ENCODE results near the gene NR1I3. TPM values are rescaled to one million over a fixed set of nuclear protein-coding genes. Genes with fewer than 3 reads are reported as not detected.

NR1I3 gene
- total and polyA plus RNA-seq, 2 donors (not counting 1 experiment from before 2014, with no cell fraction given): not detected

- Mint-ChIP-seq H3K4me1 (peaks cover 46% of the 10 kb centered on the region), H3K4me3 (no peak overlapping the region), H3K27ac (peak overlapping the region; percentile 50), H3K9me3 (ENCODE audit: insufficient read depth) (no peaks in the 10 kb centered on the region), H3K27me3 (no peaks in the 10 kb centered on the region)
- H3K36me3 ChIP-seq (replicated peaks in 1 of 2; ENCODE audit: control extremely low read depth in 1 of 2, control insufficient read depth in 1 of 2, extremely low read depth in 1 of 2, insufficient read depth in 2 of 2, low read length in 1 of 2): no peaks in the 10 kb centered on the region
- no peak overlapping the region for H2AFZ ChIP-seq (ENCODE audit: insufficient read depth, low read depth, low read length, poor library complexity, severe bottlenecking)
- no peak overlapping the region for H3K4me3 ChIP-seq (ENCODE audit: control extremely low read depth in 1 of 5, extremely low read depth in 1 of 5, insufficient read depth in 1 of 5, low read depth in 2 of 5, low read length in 4 of 5)
- H3K27ac ChIP-seq (ENCODE audit: low read length in 2 of 2): no peak overlapping the region
- TF ChIP-seq EZH2 (IDR thresholded peaks at IDR 0.05; ENCODE audit: borderline replicate concordance, insufficient read depth, low read depth, low read length, poor library complexity, severe bottlenecking) (no peak), CTCF (IDR thresholded peaks at IDR 0.05) (no peak)
- WGBS (ENCODE audit: insufficient coverage): 100% methylated on average over 6 of the region's 7 CpGs
- H3K79me2 ChIP-seq (ENCODE audit: control insufficient read depth, insufficient read depth, low read length): peaks cover 20% of the 10 kb centered on the region
- peaks cover 40 to 56% of the 10 kb centered on the region in 2 donors for H3K4me1 ChIP-seq (ENCODE audit: control insufficient read depth in 2 of 2, insufficient read depth in 2 of 2, low read length in 2 of 2)
- POLR2A ChIA-PET: no interaction called here
- H4K20me1 ChIP-seq (ENCODE audit: control insufficient read depth, insufficient read depth, low read length, poor library complexity, severe bottlenecking): no peaks in the 10 kb centered on the region
- no peak overlapping the region for H3K9ac ChIP-seq (ENCODE audit: low read length)
- intact Hi-C loops (cut with micrococcal nuclease): no loop called here
- no peak for ATAC-seq (ENCODE audit: low read depth)
- CTCF ChIA-PET: interaction anchor here (2.1 to 2.3 kb wide), 3 partner anchors 10 to 29 kb away, joined by 5 to 13 read pairs (median 6); no protein-coding TSS in a partner anchor
- H3K9me3 ChIP-seq (ENCODE audit: control extremely low read depth in 1 of 3, control insufficient read depth in 2 of 3, insufficient read depth in 1 of 3, low read length in 2 of 3): no peaks in the 10 kb centered on the region
- no peak overlapping the region for H3K4me2 ChIP-seq (replicated peaks; ENCODE audit: low read depth, low read length, poor library complexity, severe bottlenecking)
- DNase-seq: no peak
- no peaks in the 10 kb centered on the region for H3K27me3 ChIP-seq (replicated peaks in 1 of 4; ENCODE audit: control extremely low read depth in 1 of 4, control insufficient read depth in 3 of 4, insufficient read depth in 4 of 4, low read length in 3 of 4)
Measured at GRCh38 chr1:161196111-161196510, 41.9 kb downstream of the NR1I3 start.

GRCh38 chr1:161195171-161195570 lies 42.8 kb downstream of the NR1I3 start:
- Histone ChIP-seq H3K9ac (ENCODE audit: low read length) (no peak overlapping the region), H3K9me3 (ENCODE audit: control extremely low read depth in 1 of 3, control insufficient read depth in 2 of 3, insufficient read depth in 1 of 3, low read length in 2 of 3) (no peaks in the 10 kb centered on the region), H3K4me3 (ENCODE audit: control extremely low read depth in 1 of 5, extremely low read depth in 1 of 5, insufficient read depth in 1 of 5, low read depth in 2 of 5, low read length in 4 of 5) (no peak overlapping the region), H3K36me3 (replicated peaks in 1 of 2; ENCODE audit: control extremely low read depth in 1 of 2, control insufficient read depth in 1 of 2, extremely low read depth in 1 of 2, insufficient read depth in 2 of 2, low read length in 1 of 2) (no peaks in the 10 kb centered on the region), H3K4me1 (ENCODE audit: control insufficient read depth in 2 of 2, insufficient read depth in 2 of 2, low read length in 2 of 2) (peaks cover 40 to 53% of the 10 kb centered on the region in 2 donors), H3K4me2 (replicated peaks; ENCODE audit: low read depth, low read length, poor library complexity, severe bottlenecking) (peak overlapping the region; percentile 56), H2AFZ (ENCODE audit: insufficient read depth, low read depth, low read length, poor library complexity, severe bottlenecking) (peak overlapping the region; percentile 32), H3K79me2 (ENCODE audit: control insufficient read depth, insufficient read depth, low read length) (peaks cover 22% of the 10 kb centered on the region), H4K20me1 (ENCODE audit: control insufficient read depth, insufficient read depth, low read length, poor library complexity, severe bottlenecking) (no peaks in the 10 kb centered on the region), H3K27me3 (replicated peaks in 1 of 4; ENCODE audit: control extremely low read depth in 1 of 4, control insufficient read depth in 3 of 4, insufficient read depth in 4 of 4, low read length in 3 of 4) (no peaks in the 10 kb centered on the region), H3K27ac (ENCODE audit: low read length in 2 of 2) (peak overlapping the region; percentile 22 to 57)
- H3K9me3 Mint-ChIP-seq (ENCODE audit: insufficient read depth): no peaks in the 10 kb centered on the region
- peak overlapping the region; percentile 92 for H3K27ac Mint-ChIP-seq
- ATAC-seq (ENCODE audit: low read depth) (peak; percentile 64), DNase-seq (peak; percentile 56)
- peak overlapping the region; percentile 66 for H3K4me3 Mint-ChIP-seq
- ChIA-PET CTCF (interaction anchor here (1.5 to 4.8 kb wide), 7 partner anchors 9 to 187 kb away, joined by 5 to 64 read pairs (median 10); partner anchors contain the start of genes PPOX and TOMM40L), POLR2A (interaction anchor here (0.8 to 1.1 kb wide), 2 partner anchors 13 to 29 kb away, joined by 3 to 5 read pairs; partner anchors contain the start of gene PPOX)
- WGBS (ENCODE audit: insufficient coverage): 63% methylated on average over 3 of the region's 4 CpGs
- TF ChIP-seq EZH2 (IDR thresholded peaks at IDR 0.05; ENCODE audit: borderline replicate concordance, insufficient read depth, low read depth, low read length, poor library complexity, severe bottlenecking) (no peak), CTCF (IDR thresholded peaks at IDR 0.05) (no peak)
- H3K27me3 Mint-ChIP-seq: no peaks in the 10 kb centered on the region
- intact Hi-C loops (cut with micrococcal nuclease): no loop called here
- peaks cover 45% of the 10 kb centered on the region for H3K4me1 Mint-ChIP-seq
